SK-N-SH treated with all-trans-retinoic acid at 6 μM for 48 hours (cell line): ENCODE results near the gene TUBB1.

Experiments
- ATAC-seq: fragments of 200-7000 bp; cut with Tn5 transposase; 3 replicates; pipeline ENCODE4 v1.9.1; 2020; ENCODE audit warnings: mild to moderate bottlenecking, moderate library complexity
- ARNTL ChIP-seq: fragments of 450-650 bp; formaldehyde crosslinking; IDR thresholded peaks from 2 replicates; pipeline ENCODE4 v1.5.0; 2020; ENCODE audit warnings: low read depth, mild to moderate bottlenecking, moderate library complexity, borderline replicate concordance
- BACH2 ChIP-seq: fragments of 250-450 bp; sonication (Bioruptor Pico); IDR thresholded peaks from 2 replicates; pipeline ENCODE4 v1.9.0; 2021; ENCODE audit warnings: mild to moderate bottlenecking, borderline replicate concordance
- CREB5 ChIP-seq: fragments of 250-450 bp; sonication (Bioruptor Pico); IDR thresholded peaks from 2 replicates; pipeline ENCODE4 v1.5.1; 2020; ENCODE audit warnings: low read depth, mild to moderate bottlenecking, moderate library complexity
- CSDC2 ChIP-seq: fragments of 250-450 bp; sonication (Bioruptor Pico); IDR thresholded peaks from 2 replicates; pipeline ENCODE4 v1.5.0; 2020; ENCODE audit warnings: mild to moderate bottlenecking, moderate library complexity
- ESRRG ChIP-seq: fragments of 250-450 bp; sonication (Bioruptor Pico); IDR thresholded peaks from 2 replicates; pipeline ENCODE4 v1.6.1; 2021; ENCODE audit warnings: mild to moderate bottlenecking
- GLIS3 ChIP-seq: fragments of 250-450 bp; sonication (Bioruptor Pico); IDR thresholded peaks from 2 replicates; pipeline ENCODE4 v1.5.0; 2020; ENCODE audit warnings: mild to moderate bottlenecking, moderate library complexity
- ISL1 ChIP-seq: fragments of 250-450 bp; sonication (Bioruptor Pico); IDR thresholded peaks from 2 replicates; pipeline ENCODE4 v2.1.2; 2022; ENCODE audit warnings: mild to moderate bottlenecking, moderate library complexity
- POU6F1 ChIP-seq: fragments of 250-450 bp; sonication (Bioruptor Pico); IDR thresholded peaks from 2 replicates; pipeline ENCODE4 v1.8.0; 2021; ENCODE audit warnings: low read depth, mild to moderate bottlenecking, moderate library complexity, borderline replicate concordance
- PPARA ChIP-seq: fragments of 250-450 bp; sonication (Bioruptor Pico); IDR thresholded peaks from 2 replicates; pipeline ENCODE4 v1.5.0; 2020; ENCODE audit warnings: mild to moderate bottlenecking, borderline replicate concordance
- RARB ChIP-seq: fragments of 250-450 bp; sonication (Bioruptor Pico); IDR thresholded peaks from 2 replicates; pipeline ENCODE4 v1.8.0; 2021; ENCODE audit warnings: mild to moderate bottlenecking, moderate library complexity
- TCF4 ChIP-seq: fragments of 250-450 bp; sonication (Bioruptor Pico); IDR thresholded peaks from 2 replicates; pipeline ENCODE4 v1.8.0; 2021; ENCODE audit warnings: mild to moderate bottlenecking, moderate library complexity, borderline replicate concordance
- TSHZ2 ChIP-seq: fragments of 250-450 bp; sonication (Bioruptor Pico); IDR thresholded peaks from 2 replicates; pipeline ENCODE4 v1.5.0; 2020; ENCODE audit warnings: mild to moderate bottlenecking, moderate library complexity
- ZC3H10 ChIP-seq: fragments of 250-450 bp; sonication (Bioruptor Pico); IDR thresholded peaks from 2 replicates; pipeline ENCODE4 v1.5.1; 2021; ENCODE audit warnings: mild to moderate bottlenecking, moderate library complexity
- ZFP3 ChIP-seq: fragments of 250-450 bp; sonication (Bioruptor Pico); IDR thresholded peaks from 2 replicates; pipeline ENCODE4 v1.5.0; 2020; ENCODE audit warnings: mild to moderate bottlenecking, moderate library complexity
- ZFP30 ChIP-seq: fragments of 450-650 bp; formaldehyde crosslinking; IDR thresholded peaks from 2 replicates; pipeline ENCODE4 v1.5.0; 2022; ENCODE audit warnings: mild to moderate bottlenecking, moderate library complexity
- ZNF565 ChIP-seq: fragments of 450-650 bp; formaldehyde crosslinking; conservative IDR thresholded peaks from 2 replicates; pipeline ENCODE4 v1.5.0; 2020; ENCODE audit warnings: low read depth, mild to moderate bottlenecking, moderate library complexity
- ZNF70 ChIP-seq: fragments of 450-650 bp; formaldehyde crosslinking; IDR thresholded peaks from 2 replicates; pipeline ENCODE4 v1.5.0; 2020; ENCODE audit warnings: mild to moderate bottlenecking, moderate library complexity
- ZNF8 ChIP-seq: fragments of 450-650 bp; formaldehyde crosslinking; IDR thresholded peaks from 2 replicates; pipeline ENCODE4 v1.5.0; 2020; ENCODE audit warnings: mild to moderate bottlenecking, moderate library complexity

Gene TUBB1

GRCh38 chr20:59042151-59042795, 23.0 kb downstream of the TUBB1 start, which contains the start of gene PRELID3B:
Gene PRELID3B, minus strand, starts transcription at chr20:59042786. Its CDS starts 56 bp downstream, at chr20:59042730.
- TF ChIP-seq ZFP3 (CRISPR knock-in tag) (peak; percentile 33; the same call in 1 of the 2 replicates), ZNF8 (CRISPR knock-in tag) (no peak)
- TF ChIP-seq, all 23 proteins: peak for 1
- peak; percentile 68 for ATAC-seq

- peak; percentile 99 for ATAC-seq
- TF ChIP-seq ZFP3 (CRISPR knock-in tag) (peak; percentile 32; the same call in 1 of the 2 replicates), GLIS3 (CRISPR knock-in tag) (no peak)
- TF ChIP-seq, all 23 proteins: peak for 1
Measured at GRCh38 chr20:59042796-59043631, 23.8 kb downstream of the TUBB1 start.

GRCh38 chr20:59043698-59044097, 24.5 kb downstream of the TUBB1 start:
- TF ChIP-seq ESRRG (CRISPR knock-in tag) (no peak), ZFP3 (CRISPR knock-in tag) (no peak), PPARA (no peak), RARB (CRISPR knock-in tag) (no peak), ZC3H10 (no peak), TCF4 (CRISPR knock-in tag) (no peak), POU6F1 (CRISPR knock-in tag) (no peak), CREB5 (CRISPR knock-in tag) (no peak), GLIS3 (CRISPR knock-in tag) (no peak), ZNF8 (CRISPR knock-in tag) (no peak), BACH2 (CRISPR knock-in tag) (no peak), ZNF565 (CRISPR knock-in tag) (no peak), ISL1 (CRISPR knock-in tag) (no peak), ARNTL (CRISPR knock-in tag) (no peak), CSDC2 (no peak)
- TF ChIP-seq, all 23 proteins: peak for 0
- no peak for ATAC-seq

GRCh38 chr20:59044295-59044694, 25.1 kb downstream of the TUBB1 start:
- ATAC-seq: no peak

GRCh38 chr20:59044796-59045195, 25.6 kb downstream of the TUBB1 start:
- no peak for ATAC-seq
- TF ChIP-seq ZNF565 (CRISPR knock-in tag) (no peak), ISL1 (CRISPR knock-in tag) (no peak), CSDC2 (no peak), PPARA (no peak), ZNF8 (CRISPR knock-in tag) (no peak), ZFP3 (CRISPR knock-in tag) (no peak), CREB5 (CRISPR knock-in tag) (no peak), TSHZ2 (CRISPR knock-in tag) (no peak), ZNF70 (CRISPR knock-in tag) (no peak), GLIS3 (CRISPR knock-in tag) (no peak), ESRRG (CRISPR knock-in tag) (no peak), ZFP30 (CRISPR knock-in tag) (no peak), ZC3H10 (no peak), TCF4 (CRISPR knock-in tag) (no peak), ARNTL (CRISPR knock-in tag) (no peak)

More at GRCh38 chr20:59044295-59044694, 25.1 kb downstream of the TUBB1 start:
- TF ChIP-seq POU6F1 (CRISPR knock-in tag): no peak
- TF ChIP-seq ISL1 (CRISPR knock-in tag): no peak
- TF ChIP-seq ZFP3 (CRISPR knock-in tag): no peak
